Endometrial microvascular endothelial cells (primary cell): Measurements from ENCODE around the gene REPS1. TPM values are rescaled to one million over a fixed set of nuclear protein-coding genes. Genes with fewer than 3 reads are reported as not detected.
"Not testable (repeated sequence)": the region's sequence is repeated elsewhere in the genome, so short reads cannot be mapped to it uniquely, and the experiment has no call there.

Source experiments
- in situ Hi-C: cut with HindIII; loops from 2 replicates; pipeline ENCODE4 v1.10.0; 2017; ENCODE audit warnings: low sequenced_read_pairs, low pct_unique_long_range_greater_than_20kb; ENCODE audit errors: inconsistent ontology term
- total RNA-seq: library from RNA; depleted of rRNA; stranded (reverse); fragments of >200 nt; gene quantifications from one replicate; pipeline ENCODE4 v1.2.3, GENCODE V29; 2015; ENCODE audit errors: inconsistent ontology term

REPS1 gene
- total RNA-seq, 1 donor from 2014 or later = 24.5 TPM

GRCh38 chr6:138953451-138953850 lies 34.6 kb downstream of the REPS1 start:
- in situ Hi-C loops = no loop called here

- in situ Hi-C loops = no loop called here
Observed at GRCh38 chr6:138948546-138949179, 39.4 kb downstream of the REPS1 start.

DNA sequence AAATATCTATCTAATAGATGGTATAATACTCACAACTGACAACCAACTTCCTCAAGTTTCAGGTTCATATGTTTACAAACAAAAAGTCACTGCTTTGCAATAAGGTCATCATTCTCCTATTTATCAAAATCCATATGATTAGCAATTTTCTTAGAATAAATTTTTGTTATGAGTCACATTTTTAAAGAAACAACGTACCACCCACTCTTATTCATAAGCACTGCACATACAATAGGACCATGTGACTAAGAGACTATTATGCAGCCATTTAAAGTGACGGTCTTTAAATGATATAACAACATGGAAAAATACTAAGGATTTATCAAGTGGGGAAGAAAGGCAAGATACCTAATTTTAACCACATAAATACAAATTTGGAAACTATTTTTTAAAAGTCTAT lies 40.0 kb downstream of the REPS1 start:
- in situ Hi-C loops = no loop called here

DNA sequence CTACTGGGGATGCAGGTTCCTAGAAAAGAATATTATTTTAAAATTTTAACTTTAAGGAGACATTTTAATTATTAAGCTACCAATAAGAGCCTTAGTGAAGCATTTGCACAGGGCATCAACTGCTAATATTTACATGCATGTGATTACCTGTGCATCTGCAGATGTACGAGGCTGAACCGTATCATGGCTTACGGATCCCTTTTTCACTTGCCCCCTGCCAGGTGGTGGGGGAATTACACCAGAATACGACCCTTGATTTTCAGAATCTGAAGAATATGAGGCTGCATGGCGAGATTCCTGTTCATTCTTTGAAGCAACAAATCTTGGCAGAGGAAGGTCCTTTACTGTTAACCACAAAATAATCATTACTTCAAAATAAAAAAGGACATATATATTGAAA lies 42.7 kb downstream of the REPS1 start:
- in situ Hi-C loops = no loop called here

DNA sequence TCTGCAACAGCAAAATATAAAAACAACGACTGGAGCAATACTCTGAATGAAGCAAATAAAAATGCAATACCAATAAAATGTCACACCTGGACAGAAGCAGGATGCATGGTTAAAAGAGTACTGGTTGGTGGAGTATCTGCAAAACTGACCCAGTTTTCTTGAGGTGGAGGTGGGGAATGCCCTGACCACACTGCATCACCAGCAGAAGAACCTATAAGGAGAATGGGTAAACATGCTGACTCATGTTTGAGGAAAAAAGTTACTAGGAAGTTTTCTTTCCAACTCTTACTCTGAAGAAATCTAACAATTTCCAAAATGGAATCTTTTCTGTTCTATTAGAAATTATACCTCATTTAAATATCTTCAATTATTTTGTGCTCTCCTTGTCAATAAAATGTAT lies 43.6 kb downstream of the REPS1 start:
- in situ Hi-C loops = no loop called here

DNA sequence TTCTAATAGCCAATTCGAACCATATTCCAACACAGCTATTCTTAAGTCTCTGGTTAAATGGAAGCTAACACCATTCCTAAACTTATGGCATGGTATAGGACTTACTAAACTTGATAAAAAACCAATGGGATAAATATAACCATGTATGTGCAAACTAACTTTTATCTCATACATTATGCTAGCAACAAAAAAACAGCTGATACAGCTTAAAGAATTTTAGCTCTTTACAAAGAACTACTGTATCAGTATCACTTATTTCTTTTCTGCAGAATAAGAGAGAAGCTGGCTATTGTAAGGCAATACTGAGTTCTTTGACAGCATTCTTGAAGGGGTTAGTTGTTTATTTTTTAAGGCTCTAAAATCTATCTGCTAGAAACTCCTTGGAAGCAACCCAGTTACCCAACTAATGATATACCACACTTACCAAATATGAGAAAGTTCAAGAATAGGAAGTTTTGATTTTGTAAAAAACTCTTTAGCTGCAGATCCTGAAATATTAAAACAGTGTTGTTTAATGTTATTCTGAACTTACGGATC lies 44.9 kb downstream of the REPS1 start:
- in situ Hi-C loops = no loop called here

- in situ Hi-C loops = not testable (repeated sequence)
Observed at GRCh38 chr6:138936873-138937272, 51.2 kb downstream of the REPS1 start.

DNA sequence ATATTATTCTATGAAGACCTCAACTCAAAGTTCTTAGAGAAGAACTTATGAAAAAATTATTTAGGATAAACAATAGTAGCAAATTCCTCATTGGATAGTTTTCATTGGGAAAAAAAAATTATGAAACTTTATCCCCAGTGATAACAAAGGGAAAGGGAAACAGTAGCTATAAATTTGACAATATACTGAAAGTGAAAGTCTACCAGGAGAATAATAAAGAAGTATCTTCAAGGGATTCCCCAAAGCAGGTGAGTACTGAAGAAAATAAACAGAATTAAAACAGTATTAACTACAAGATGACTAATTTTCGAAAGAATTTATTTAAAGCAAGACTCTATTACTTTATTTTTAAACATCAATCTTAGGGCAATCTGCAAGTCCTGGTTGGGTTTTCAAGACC lies 56.4 kb downstream of the REPS1 start:
- in situ Hi-C loops = no loop called here

- in situ Hi-C loops = no loop called here
Observed at GRCh38 chr6:138926579-138926978, 61.5 kb downstream of the REPS1 start.

DNA sequence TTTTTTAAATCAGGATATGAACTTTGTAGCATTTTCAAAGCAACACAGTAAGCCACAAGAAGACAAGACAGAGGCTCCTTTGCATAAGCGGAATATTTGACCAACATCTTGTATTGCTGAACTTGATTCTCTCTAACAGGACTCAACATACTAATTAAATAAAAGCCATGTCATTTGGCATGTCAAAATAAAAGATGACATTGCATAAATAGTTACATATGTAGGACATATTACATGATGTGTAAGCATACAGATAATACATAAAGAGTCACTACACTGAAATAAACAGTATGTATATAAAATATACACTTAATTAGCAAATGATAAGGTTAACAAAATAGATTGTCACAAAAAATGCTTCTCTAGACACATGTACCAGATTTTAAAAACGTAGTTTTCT lies 62.2 kb downstream of the REPS1 start:
- in situ Hi-C loops = no loop called here

DNA sequence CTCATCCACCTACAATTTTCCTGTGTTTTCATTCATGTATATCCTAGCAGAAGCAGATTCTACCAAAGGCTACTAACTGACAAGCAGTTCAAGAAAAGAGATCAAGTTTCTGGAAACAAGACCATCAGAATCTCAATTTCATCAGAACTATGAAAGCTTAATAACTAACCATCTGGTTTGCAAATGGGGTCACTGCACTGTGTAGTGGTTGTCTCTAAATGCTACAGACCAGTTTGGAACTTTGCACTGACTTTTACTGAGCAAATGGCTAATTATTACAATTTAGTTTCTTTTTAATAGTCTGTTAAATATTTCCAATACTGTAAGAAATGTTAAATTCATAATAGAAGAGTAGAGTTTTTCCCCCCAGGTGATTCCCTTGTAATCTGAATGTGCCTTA lies 64.5 kb downstream of the REPS1 start:
- in situ Hi-C loops = no loop called here

DNA sequence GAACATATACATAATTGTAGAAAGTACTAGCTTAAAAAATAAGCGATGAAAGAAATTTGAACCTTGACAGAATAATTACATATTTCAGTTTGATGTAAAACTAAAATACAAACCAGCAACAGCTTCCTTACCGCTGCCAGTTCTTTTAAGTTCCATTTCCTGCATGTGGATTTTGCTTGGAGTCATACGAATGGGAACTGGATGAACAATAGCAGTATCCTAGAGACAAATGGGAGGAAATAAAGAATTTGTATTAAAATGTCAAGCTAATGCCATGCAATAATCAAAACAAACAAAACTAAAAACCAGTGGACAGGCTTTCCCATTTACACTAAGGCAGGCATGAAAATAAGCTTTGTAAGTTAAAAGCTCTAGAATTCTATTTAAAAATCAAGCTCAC lies 67.1 kb downstream of the REPS1 start:
- in situ Hi-C loops = no loop called here

GRCh38 chr6:138914701-138915100 lies 73.4 kb downstream of the REPS1 start:
- in situ Hi-C loops = no loop called here

DNA sequence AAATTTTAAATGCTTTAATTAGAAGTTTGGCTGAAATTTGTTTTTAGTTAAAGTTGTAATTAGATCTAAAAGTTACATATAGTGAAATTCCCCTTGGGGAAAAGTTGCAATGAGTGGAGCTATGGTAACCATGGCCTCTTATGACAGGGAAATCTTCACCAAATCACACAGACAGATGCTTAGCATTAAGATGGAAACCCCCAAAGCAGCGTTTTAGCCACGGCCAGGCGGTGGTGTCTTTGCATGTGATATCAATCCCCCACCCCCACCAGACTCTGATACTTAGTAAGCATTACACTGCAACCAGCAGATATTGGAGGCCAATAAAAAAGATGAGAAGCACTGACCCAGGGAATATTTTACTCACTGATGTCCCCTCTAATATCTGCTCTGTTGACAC lies 75.7 kb downstream of the REPS1 start:
- in situ Hi-C loops = no loop called here

- in situ Hi-C loops = no loop called here
Observed at GRCh38 chr6:138909975-138910374, 78.1 kb downstream of the REPS1 start.

- in situ Hi-C loops = no loop called here
Observed at GRCh38 chr6:138909511-138909910, 78.5 kb downstream of the REPS1 start.

GRCh38 chr6:138907167-138907566 lies 80.9 kb downstream of the REPS1 start:
- in situ Hi-C loops = no loop called here

DNA sequence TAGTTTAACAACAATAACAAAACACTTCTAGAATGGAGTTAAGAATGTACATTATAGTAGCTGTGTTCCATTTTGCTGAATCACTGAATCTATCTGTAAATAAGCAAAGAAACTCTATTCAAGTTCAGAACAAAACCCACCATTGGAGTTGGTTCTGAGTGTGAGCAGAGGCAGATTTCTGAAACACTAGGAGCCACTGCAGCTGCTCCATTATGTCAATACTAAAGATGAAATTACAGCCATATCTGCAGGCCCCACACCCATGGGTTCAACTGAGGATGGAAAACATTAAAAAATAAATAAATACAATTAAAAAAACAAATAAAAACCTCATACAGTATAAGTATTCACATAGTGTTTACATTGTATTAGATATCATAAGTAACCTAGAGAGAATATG lies 91.0 kb downstream of the REPS1 start:
- in situ Hi-C loops = no loop called here

DNA sequence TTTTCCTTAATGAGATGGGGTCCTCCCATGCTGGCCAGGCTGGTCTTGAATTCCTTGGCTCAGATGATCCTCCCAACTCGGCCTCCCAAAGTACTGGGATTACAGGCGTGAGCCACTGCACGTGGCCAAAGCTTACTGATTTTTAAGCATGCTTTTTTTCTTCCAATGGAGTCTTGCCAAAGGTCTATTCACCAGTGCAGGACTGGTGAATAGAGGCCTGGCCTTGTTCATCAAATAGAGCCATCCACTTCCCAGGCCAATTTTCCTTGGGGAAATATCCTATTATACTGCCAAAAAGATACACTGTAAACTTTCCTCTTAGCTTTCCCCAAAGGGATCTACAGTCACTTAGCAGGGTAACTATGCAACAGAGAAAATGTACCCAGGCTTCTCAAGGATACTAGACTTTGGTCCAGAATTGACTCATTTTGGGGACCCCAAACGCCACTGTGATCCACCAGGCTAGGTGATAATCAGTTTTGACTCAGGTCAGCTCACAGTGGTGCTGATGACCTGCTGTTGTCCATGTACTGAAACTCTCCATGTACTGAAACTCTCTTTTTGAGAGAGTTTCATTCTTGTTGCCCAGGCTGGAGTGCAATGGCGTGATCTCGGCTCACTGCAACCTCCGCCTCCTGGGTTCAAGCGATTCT lies 91.8 kb downstream of the REPS1 start:
- in situ Hi-C loops = no loop called here

- in situ Hi-C loops = no loop called here
Observed at GRCh38 chr6:138891255-138891986, 96.6 kb downstream of the REPS1 start.
